LNCaP clone FGC (cell line): ENCODE results near the gene CCDC106.

Experiments
- DNase-seq: peaks from one replicate; pipeline ENCODE4 v3.0.0-alpha.2; 2011; ENCODE audit warnings: low read depth
- H3K4me3 ChIP-seq: 2 replicates; pipeline ENCODE4 v1.5.1; 2011; ENCODE audit warnings: mild to moderate bottlenecking, low read depth, low read length, control low read depth
- TF ChIP-seq, protein P1 (sequence below): IDR thresholded peaks from 2 replicates; pipeline ENCODE4 v1.5.1; 2012; ENCODE audit warnings: mild to moderate bottlenecking; ENCODE audit not compliant: control insufficient read depth, insufficient read depth; ENCODE audit errors: extremely low read depth

CCDC106 gene

DNA sequence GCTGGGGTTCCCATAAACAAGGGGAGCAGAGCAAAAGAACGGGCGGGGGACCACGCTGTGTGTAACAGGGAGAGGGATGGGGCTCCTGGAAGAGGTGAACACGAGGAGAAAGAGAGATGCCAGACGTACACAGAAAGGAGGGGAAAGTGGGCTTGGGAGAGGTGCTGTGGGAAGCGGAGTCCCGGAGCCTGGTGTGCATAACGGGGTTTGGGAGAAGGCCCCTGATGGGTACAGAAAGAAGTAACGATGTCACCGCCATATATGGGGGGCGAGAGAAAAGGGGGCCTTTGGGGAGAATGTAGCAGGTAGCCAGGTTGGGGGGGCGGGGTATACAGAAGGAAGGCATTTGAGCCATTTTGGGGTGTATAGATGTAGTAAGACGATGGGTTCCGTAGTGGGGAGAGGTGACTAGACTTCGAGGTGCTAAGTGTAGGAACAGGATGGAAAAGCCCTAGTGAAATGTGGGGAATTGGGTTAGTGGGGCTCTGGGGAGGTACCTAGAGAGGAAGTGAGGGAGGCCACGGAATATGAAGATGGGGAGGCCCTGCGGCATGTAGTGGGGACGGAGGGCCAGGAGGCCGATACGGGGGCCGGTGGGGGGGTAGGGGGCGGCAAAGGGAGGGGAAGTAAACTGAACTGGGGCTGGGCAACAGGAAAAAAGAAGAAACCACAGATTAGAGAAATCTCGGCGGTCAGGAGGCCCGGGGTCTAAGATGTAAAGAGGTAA, 6.4 kb upstream of the CCDC106 start:
- DNase-seq = no peak
- H3K4me3 ChIP-seq = peak overlapping the region; percentile 95
- TF ChIP-seq, protein P1, sequence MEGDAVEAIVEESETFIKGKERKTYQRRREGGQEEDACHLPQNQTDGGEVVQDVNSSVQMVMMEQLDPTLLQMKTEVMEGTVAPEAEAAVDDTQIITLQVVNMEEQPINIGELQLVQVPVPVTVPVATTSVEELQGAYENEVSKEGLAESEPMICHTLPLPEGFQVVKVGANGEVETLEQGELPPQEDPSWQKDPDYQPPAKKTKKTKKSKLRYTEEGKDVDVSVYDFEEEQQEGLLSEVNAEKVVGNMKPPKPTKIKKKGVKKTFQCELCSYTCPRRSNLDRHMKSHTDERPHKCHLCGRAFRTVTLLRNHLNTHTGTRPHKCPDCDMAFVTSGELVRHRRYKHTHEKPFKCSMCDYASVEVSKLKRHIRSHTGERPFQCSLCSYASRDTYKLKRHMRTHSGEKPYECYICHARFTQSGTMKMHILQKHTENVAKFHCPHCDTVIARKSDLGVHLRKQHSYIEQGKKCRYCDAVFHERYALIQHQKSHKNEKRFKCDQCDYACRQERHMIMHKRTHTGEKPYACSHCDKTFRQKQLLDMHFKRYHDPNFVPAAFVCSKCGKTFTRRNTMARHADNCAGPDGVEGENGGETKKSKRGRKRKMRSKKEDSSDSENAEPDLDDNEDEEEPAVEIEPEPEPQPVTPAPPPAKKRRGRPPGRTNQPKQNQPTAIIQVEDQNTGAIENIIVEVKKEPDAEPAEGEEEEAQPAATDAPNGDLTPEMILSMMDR = no peak

DNA sequence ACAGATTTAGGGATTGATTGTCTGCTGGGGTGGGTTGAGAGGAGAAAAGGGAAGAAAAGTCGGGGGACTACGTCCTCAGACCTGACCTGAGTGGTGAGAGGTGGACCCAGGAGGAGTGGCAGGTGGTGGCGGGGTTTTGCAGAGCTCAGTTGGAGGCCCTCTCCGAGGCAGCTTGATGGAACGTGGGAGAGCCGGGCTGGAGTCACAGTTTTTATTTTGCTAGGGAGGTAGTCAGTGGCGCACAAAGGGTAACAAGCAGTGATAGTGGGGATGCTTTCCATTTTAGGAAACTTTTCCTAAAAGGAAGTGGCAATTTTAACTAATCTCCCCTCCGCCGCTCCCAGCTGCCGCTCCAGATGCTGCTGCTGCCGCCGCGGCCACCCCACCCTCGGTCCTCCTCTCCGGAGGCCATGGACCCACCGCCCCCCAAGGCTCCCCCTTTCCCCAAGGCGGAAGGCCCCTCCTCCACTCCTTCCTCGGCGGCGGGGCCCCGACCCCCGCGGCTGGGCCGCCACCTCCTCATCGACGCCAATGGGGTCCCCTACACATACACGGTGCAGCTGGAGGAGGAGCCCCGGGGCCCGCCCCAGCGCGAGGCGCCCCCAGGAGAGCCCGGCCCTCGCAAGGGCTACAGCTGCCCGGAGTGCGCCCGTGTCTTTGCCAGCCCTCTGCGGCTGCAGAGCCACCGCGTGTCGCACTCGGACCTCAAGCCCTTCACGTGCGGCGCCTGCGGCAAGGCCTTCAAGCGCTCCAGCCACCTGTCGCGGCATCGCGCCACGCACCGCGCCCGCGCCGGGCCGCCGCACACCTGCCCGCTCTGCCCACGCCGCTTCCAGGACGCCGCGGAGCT, 5.6 kb upstream of the CCDC106 start:
- TF ChIP-seq, protein P1 = no peak
- DNase-seq = no peak
- H3K4me3 ChIP-seq = peak overlapping the region; percentile 95

DNA sequence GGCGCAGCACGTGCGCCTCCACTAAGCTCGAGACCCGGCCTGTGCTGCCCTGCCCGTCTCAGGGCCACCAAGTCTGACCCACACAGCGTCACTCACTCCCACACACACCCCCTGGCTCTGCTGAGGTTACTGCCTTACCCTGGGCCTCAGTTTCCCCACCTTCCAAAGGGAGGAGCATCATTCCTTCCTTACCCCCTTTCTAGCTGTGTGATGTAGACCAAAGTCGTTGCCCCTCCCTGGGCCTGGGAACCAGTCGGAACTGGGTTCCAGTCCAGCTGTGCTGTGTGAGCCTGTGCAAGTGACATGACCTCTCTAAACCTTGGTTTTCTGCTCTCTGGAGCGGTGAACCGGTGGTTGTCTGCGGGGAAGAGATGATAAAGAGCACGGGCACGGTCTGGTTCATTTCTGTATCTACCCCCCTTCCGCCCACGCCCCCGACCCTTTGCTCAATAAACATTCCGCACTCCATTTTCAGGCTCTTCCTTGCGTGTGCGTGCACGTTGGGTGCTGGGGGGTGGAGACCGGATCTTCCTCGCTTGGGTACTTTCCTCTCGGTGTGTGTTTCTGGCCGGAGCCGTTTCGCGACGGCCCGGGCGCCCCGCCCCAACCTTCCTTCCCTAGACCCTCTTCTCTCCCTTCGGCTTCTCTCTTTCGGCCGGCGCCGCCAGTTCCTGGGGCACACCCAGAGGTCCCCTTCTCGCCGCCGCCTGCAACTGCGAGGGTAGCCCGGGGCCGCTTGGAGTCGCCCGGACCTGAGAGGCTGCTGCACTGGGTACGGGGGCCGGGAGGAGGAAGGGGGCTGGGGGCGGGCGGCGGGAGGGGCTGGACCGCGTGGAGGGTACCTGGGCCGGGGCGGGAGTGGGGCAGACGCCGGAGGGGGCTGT, 4.8 kb upstream of the CCDC106 start, which contains the start of gene ZNF581:
ZNF581 (plus strand) TSS at position 647 of the 884 bp plus-strand sequence. CDS start 923 bp downstream, outside the sequence.
- TF ChIP-seq, protein P1 = no peak
- peak within 1 kb of the TSS; percentile 95 for H3K4me3 ChIP-seq
- peak; percentile 43 for DNase-seq

DNA sequence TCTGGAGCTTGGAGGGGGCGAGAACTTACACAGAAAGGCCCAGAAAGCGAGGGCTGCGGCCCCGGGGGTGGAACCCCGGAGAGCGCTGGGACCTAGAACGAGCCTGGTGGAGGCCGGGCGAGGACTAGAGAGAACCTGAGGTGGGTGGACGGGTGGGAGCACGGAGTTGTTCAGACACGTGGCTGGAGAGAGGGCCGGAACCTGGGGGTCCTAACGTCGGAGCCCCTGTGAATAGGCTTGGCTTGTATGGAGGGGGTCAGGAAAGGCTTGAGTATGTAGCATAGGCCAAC, 4.2 kb upstream of the CCDC106 start:
- TF ChIP-seq, protein P1 = no peak
- peak overlapping the region; percentile 95 for H3K4me3 ChIP-seq
- no peak for DNase-seq

DNA sequence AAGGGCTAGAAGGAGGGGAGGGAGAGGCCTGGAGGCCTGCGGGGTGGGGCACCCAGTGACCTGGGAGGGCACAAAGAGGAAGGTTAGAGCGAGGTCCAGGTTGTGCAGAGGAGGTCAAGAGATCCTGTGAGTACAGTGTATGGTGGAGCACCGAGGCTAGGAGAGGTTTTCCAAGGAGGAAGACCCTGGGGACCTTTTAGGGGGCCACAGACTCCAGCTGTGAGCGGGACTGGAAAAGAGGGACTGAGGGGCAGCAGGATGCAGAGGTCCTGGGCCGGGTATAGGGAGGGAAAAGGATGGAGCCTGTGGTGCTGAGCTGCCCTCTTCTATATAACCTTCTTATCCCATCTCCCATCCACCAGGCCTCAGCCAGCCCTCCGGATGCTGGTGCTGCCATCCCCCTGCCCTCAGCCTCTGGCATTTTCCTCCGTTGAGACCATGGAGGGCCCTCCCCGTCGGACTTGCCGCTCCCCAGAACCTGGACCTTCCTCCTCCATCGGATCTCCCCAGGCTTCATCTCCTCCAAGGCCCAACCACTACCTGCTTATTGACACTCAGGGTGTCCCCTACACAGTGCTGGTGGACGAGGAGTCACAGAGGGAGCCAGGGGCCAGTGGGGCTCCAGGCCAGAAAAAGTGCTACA, 3.7 kb upstream of the CCDC106 start:
- TF ChIP-seq, protein P1 = no peak
- H3K4me3 ChIP-seq = peak overlapping the region; percentile 95
- DNase-seq = no peak

DNA sequence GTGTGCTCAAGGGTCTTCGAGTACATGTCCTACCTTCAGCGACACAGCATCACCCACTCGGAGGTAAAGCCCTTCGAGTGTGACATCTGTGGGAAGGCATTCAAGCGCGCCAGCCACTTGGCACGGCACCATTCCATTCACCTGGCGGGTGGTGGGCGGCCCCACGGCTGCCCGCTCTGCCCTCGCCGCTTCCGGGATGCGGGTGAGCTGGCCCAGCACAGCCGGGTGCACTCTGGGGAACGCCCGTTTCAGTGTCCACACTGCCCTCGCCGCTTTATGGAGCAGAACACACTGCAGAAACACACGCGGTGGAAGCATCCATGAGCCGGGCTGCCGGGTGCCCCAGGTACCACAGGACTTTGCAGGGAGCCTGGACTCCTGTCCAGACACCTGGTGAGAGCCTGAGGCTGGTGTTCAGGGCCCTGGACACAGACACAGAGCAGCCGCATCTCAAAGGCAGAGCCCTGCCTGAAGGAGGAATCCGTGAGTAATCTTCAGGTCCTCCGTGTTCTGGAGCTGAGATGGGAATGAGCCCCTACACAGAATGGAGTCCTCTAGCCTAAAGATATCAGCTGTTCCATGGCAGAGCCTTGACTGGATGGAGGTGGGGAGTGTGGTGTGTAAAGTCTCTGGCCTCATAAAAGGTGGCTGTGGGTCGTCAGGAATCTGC, 3.0 kb upstream of the CCDC106 start:
- H3K4me3 ChIP-seq = peak overlapping the region; percentile 95
- no peak for DNase-seq
- TF ChIP-seq, protein P1 = no peak
